Measurements from ENCODE around the gene CFAP100. TPM values are rescaled to one million over a fixed set of nuclear protein-coding genes. Genes with fewer than 3 reads are reported as not detected.

CFAP100 gene
- not detected for total RNA-seq (2013)
- not detected for polyA plus RNA-seq
- polyA minus RNA-seq = not detected in 2 replicates
- 0 to 0.81 (median 0) reads per million in 11 experiments for total RNA-seq

- H3K4me2 ChIP-seq (replicated peaks; ENCODE audit: extremely low read depth, low read length, poor library complexity, severe bottlenecking) = no peak within 1 kb of the TSS
- DNase-seq = no peak
Observed at GRCh38 chr3:126394179-126394976, at the start of gene CFAP100. TSS of gene CFAP100 (plus strand) at chr3:126394909. CDS start at chr3:126396001, 1,092 bp downstream.

More at GRCh38 chr3:126394179-126394976, at the start of gene CFAP100:
- H3K79me2 ChIP-seq (ENCODE audit: insufficient read depth, low read length) = no peaks in the 10 kb centered on the region
- intact Hi-C loops (cut with micrococcal nuclease) = loop anchor here in 1 of 2 donors (10.0 kb wide), 1 partner anchor 470 kb away; no protein-coding TSS in a partner anchor
- 32% methylated on average over 42 of the region's 43 CpGs for WGBS (ENCODE audit: insufficient coverage)
- H3K4me1 Mint-ChIP-seq = peaks cover 5% of the 10 kb centered on the region
- no peak within 1 kb of the TSS for H3K9ac ChIP-seq (ENCODE audit: insufficient read depth, low read length, poor library complexity, severe bottlenecking)
- H3K36me3 Mint-ChIP-seq = peaks cover 0 to 2% of the 10 kb centered on the region in 2 donors
- H3K9me3 Mint-ChIP-seq = peaks cover 15 to 25% (median 20%) of the 10 kb centered on the region in 7 donors
- no peak within 1 kb of the TSS for H3K4me3 ChIP-seq (replicated peaks in 1 of 3; ENCODE audit: low read depth in 2 of 3, low read length in 3 of 3)
- H3K4me3 Mint-ChIP-seq = peak within 1 kb of the TSS in 1 of 2 donors; percentile 68
- H2AFZ ChIP-seq (ENCODE audit: insufficient read depth, low read depth, low read length, poor library complexity, severe bottlenecking) = no peak within 1 kb of the TSS
- H3K9me3 ChIP-seq (replicated peaks in 1 of 2; ENCODE audit: control insufficient read depth in 1 of 2, insufficient read depth in 1 of 2, low read length in 2 of 2) = peaks cover 15 to 20% of the 10 kb centered on the region in 2 donors
- H3K36me3 ChIP-seq (replicated peaks in 1 of 2; ENCODE audit: control insufficient read depth in 1 of 2, insufficient read depth in 2 of 2, low read length in 2 of 2) = no peaks in the 10 kb centered on the region
- no peak within 1 kb of the TSS for H3K27ac Mint-ChIP-seq
- H4K20me1 ChIP-seq (ENCODE audit: insufficient read depth, low read length) = no peaks in the 10 kb centered on the region
- peaks cover under 1 to 4% of the 10 kb centered on the region in 2 donors for H3K4me1 ChIP-seq (ENCODE audit: control insufficient read depth in 1 of 2, insufficient read depth in 2 of 2, low read length in 2 of 2)
- no peak within 1 kb of the TSS for H3K27ac ChIP-seq (ENCODE audit: low read depth in 1 of 2, low read length in 2 of 2)
- H3K27me3 Mint-ChIP-seq (ENCODE audit: low read depth in 3 of 3) = peaks cover 51 to 64% (median 60%) of the 10 kb centered on the region in 3 donors
- H3K27me3 ChIP-seq (ENCODE audit: control insufficient read depth in 2 of 2, insufficient read depth in 2 of 2, low read length in 2 of 2) = peaks cover 16 to 52% of the 10 kb centered on the region in 2 donors
- no peak for TF ChIP-seq CTCF (IDR thresholded peaks at IDR 0.05)

Data from CD14-positive monocyte (primary cell).